PC-9 (cell line): ENCODE measurements around the gene TMEM80. TPM values are rescaled to one million over a fixed set of nuclear protein-coding genes. Genes with fewer than 3 reads are reported as not detected.

ENCODE experiments used
- BruUV-seq: library from RNA; stranded (reverse); fragments of 400-500 nt; replicated peaks from 2 replicates; lab custom pipeline; 2021; lab: Mats Ljungman, UMichigan
- CTCF ChIA-PET: fragments of 300-600 bp; sonication (Branson Sonifier 250); formaldehyde crosslinking; loops from one replicate; lab custom pipeline; 2022; ENCODE audit warnings: antibody characterized with exemption; lab: Charles Lee
- POLR2A ChIA-PET: fragments of 300-600 bp; sonication (Branson Sonifier 250); formaldehyde crosslinking; loops from one replicate; lab custom pipeline; 2022; ENCODE audit warnings: antibody characterized with exemption; ENCODE audit not compliant: unreplicated experiment; lab: Charles Lee
- DNase-seq, 2 experiments: peaks; one replicate each; pipeline versions ENCODE4 v3.0.0 to v3.0.0-alpha.2; 2015 to 2022; ENCODE audit warnings: mixed read lengths in 1 of 2
- H2AFZ ChIP-seq: fragments of 200-600 bp; sonication (generic); 2 replicates; pipeline ENCODE4 v1.8.1; 2017; ENCODE audit warnings: antibody characterized with exemption
- H3F3A ChIP-seq: fragments of 200-600 bp; sonication (generic); 2 replicates; pipeline ENCODE4 v1.8.1; 2017; ENCODE audit warnings: antibody characterized with exemption, mild to moderate bottlenecking, low read depth; ENCODE audit not compliant: insufficient read depth
- H3K27ac ChIP-seq: fragments of 200-600 bp; sonication (generic); 2 replicates; pipeline ENCODE4 v1.6.1; 2016; ENCODE audit warnings: mixed run types
- H3K27me3 ChIP-seq: fragments of 200-600 bp; sonication (generic); 2 replicates; pipeline ENCODE4 v1.6.1; 2016; ENCODE audit warnings: low read depth, mixed run types; ENCODE audit not compliant: insufficient read depth
- H3K36me3 ChIP-seq: fragments of 200-600 bp; sonication (generic); 2 replicates; pipeline ENCODE4 v1.6.1; 2016; ENCODE audit warnings: low read depth, mixed run types
- H3K4me1 ChIP-seq: fragments of 200-600 bp; sonication (generic); replicated peaks from 2 replicates; pipeline ENCODE4 v1.6.1; 2016; ENCODE audit warnings: mixed run types; ENCODE audit not compliant: insufficient read depth
- H3K4me2 ChIP-seq: fragments of 200-600 bp; sonication (generic); 2 replicates; pipeline ENCODE4 v1.6.1; 2017; ENCODE audit warnings: mixed run types
- H3K4me3 ChIP-seq: fragments of 200-600 bp; sonication (generic); 2 replicates; pipeline ENCODE4 v1.6.1; 2016; ENCODE audit warnings: mixed run types
- H3K79me2 ChIP-seq: fragments of 200-600 bp; sonication (generic); 2 replicates; pipeline ENCODE4 v1.6.1; 2017; ENCODE audit warnings: low read depth, mixed run types
- H3K9me2 ChIP-seq: fragments of 200-600 bp; sonication (generic); 2 replicates; pipeline ENCODE4 v1.8.1; 2017; ENCODE audit warnings: mild to moderate bottlenecking; ENCODE audit not compliant: insufficient read depth
- H3K9me3 ChIP-seq: fragments of 200-600 bp; sonication (generic); 2 replicates; pipeline ENCODE4 v1.8.1; 2016; ENCODE audit warnings: low read depth; ENCODE audit not compliant: insufficient read depth
- H4K20me1 ChIP-seq: fragments of 200-600 bp; sonication (generic); 2 replicates; pipeline ENCODE4 v1.8.1; 2017; ENCODE audit not compliant: insufficient read depth
- EZH2 ChIP-seq: fragments of 200-600 bp; sonication (generic); IDR thresholded peaks from 2 replicates; pipeline ENCODE4 v1.8.0; 2017; ENCODE audit warnings: antibody characterized with exemption, low read depth
- intact Hi-C: fragments of 100-400 bp; cut with micrococcal nuclease; formaldehyde crosslinking; loops from one replicate; pipeline ENCODE4 v1.10.0; 2022; ENCODE audit not compliant: unreplicated experiment
- total RNA-seq: library from RNA; stranded (reverse); gene quantifications from 2 replicates; pipeline ENCODE4 v1.2.3, GENCODE V29; 2021
- TF ChIP-seq, protein P1 (sequence below): fragments of 200-600 bp; sonication (generic); conservative IDR thresholded peaks from 2 replicates; pipeline ENCODE4 v1.6.1; 2017; ENCODE audit warnings: mixed run types, antibody characterized with exemption, mild to moderate bottlenecking, moderate library complexity

Gene TMEM80
- total RNA-seq, 1 experiment from 2014 or later, result 36.6 TPM

GRCh38 chr11:725624-726202 is 30.1 kb downstream of the TMEM80 start:
- Histone ChIP-seq H3K27me3 (no peaks in the 10 kb centered on the region), H3K27ac (peak overlapping the region; percentile 91), H3K36me3 (no peaks in the 10 kb centered on the region), H3F3A (peaks cover 16% of the 10 kb centered on the region), H3K4me2 (peak overlapping the region; percentile 90), H3K79me2 (0 out of 2 replicates have a peak, but pooled peaks cover 4% of the 10 kb centered on the region), H3K4me3 (no peak overlapping the region), H3K9me3 (no peaks in the 10 kb centered on the region), H2AFZ (no peak overlapping the region), H3K4me1 (peaks cover 31% of the 10 kb centered on the region), H4K20me1 (no peaks in the 10 kb centered on the region), H3K9me2 (no peaks in the 10 kb centered on the region)
- no peak for DNase-seq
- intact Hi-C loops, result loop anchor here (2.0 to 10.0 kb wide), 2 partner anchors 29 to 161 kb away; partner anchors contain the start of genes LMNTD2 and RASSF7
- CTCF ChIA-PET, result interaction anchor here (1.3 kb wide), 1 partner anchor 30 kb away, joined by 18 read pairs; the partner anchor contains the start of genes DEAF1 and TMEM80
- POLR2A ChIA-PET, result interaction anchor here (0.5 to 1.4 kb wide), 5 partner anchors 19 to 84 kb away, joined by 3 to 8 read pairs (median 5); partner anchors contain the start of genes DEAF1, RPLP2, TALDO1 and TMEM80
- TF ChIP-seq, protein P1, sequence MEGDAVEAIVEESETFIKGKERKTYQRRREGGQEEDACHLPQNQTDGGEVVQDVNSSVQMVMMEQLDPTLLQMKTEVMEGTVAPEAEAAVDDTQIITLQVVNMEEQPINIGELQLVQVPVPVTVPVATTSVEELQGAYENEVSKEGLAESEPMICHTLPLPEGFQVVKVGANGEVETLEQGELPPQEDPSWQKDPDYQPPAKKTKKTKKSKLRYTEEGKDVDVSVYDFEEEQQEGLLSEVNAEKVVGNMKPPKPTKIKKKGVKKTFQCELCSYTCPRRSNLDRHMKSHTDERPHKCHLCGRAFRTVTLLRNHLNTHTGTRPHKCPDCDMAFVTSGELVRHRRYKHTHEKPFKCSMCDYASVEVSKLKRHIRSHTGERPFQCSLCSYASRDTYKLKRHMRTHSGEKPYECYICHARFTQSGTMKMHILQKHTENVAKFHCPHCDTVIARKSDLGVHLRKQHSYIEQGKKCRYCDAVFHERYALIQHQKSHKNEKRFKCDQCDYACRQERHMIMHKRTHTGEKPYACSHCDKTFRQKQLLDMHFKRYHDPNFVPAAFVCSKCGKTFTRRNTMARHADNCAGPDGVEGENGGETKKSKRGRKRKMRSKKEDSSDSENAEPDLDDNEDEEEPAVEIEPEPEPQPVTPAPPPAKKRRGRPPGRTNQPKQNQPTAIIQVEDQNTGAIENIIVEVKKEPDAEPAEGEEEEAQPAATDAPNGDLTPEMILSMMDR, result no peak
- TF ChIP-seq EZH2, result no peak
- no TSS peak for BruUV-seq

DNA sequence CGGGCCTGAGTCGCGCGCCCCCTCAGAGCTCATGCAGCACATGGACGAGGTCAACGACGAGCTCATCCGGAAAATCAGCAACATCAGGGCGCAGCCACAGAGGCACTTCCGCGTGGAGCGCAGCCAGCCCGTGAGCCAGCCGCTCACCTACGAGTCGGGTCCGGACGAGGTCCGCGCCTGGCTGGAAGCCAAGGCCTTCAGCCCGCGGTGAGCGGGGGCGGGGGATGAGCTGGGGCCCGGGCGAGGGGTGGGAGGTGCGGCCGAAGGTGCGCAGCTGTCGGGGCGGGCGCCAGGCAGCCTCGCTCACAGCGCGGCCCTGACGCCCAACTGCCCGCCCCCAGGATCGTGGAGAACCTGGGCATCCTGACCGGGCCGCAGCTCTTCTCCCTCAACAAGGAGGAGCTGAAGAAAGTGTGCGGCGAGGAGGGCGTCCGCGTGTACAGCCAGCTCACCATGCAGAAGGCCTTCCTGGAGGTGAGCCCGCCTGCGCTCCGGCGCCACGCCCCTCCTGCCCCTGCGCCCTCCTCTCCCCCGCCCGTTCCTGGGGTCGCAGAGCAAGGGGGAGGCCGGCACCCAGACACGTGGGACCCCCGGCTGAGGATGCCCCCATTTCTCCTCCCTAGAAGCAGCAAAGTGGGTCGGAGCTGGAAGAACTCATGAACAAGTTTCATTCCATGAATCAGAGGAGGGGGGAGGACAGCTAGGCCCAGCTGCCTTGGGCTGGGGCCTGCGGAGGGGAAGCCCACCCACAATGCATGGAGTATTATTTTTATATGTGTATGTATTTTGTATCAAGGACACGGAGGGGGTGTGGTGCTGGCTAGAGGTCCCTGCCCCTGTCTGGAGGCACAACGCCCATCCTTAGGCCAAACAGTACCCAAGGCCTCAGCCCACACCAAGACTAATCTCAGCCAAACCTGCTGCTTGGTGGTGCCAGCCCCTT is 30.9 kb downstream of the TMEM80 start:
- intact Hi-C loops, result loop anchor here (2.0 to 10.0 kb wide), 2 partner anchors 30 to 162 kb away; partner anchors contain the start of genes LMNTD2 and RASSF7
- H3K9me2 ChIP-seq, result no peaks in the 10 kb centered on the region
- 0 out of 2 replicates have a peak, but pooled peaks cover 4% of the 10 kb centered on the region for H3K79me2 ChIP-seq
- no peak overlapping the region for H2AFZ ChIP-seq
- POLR2A ChIA-PET, result interaction anchor here (0.5 to 1.4 kb wide), 8 partner anchors 14 to 83 kb away, joined by 3 to 8 read pairs (median 4); partner anchors contain the start of genes DEAF1, RPLP2, TALDO1 and TMEM80
- CTCF ChIA-PET, result interaction anchor here (0.7 to 1.3 kb wide), 3 partner anchors 22 to 172 kb away, joined by 3 to 18 read pairs (median 7); partner anchors contain the start of genes DEAF1 and TMEM80
- H3K9me3 ChIP-seq, result no peaks in the 10 kb centered on the region
- TF ChIP-seq, protein P1, result no peak
- no peak for TF ChIP-seq EZH2
- DNase-seq, result peak; percentile 85 to 95
- H3K4me2 ChIP-seq, result peak overlapping the region; percentile 90
- H3F3A ChIP-seq, result peaks cover 16% of the 10 kb centered on the region
- H3K4me3 ChIP-seq, result peak overlapping the region; percentile 58; the same call in 1 of the 2 replicates
- no peaks in the 10 kb centered on the region for H4K20me1 ChIP-seq
- peak overlapping the region; percentile 91 for H3K27ac ChIP-seq
- peaks cover 31% of the 10 kb centered on the region for H3K4me1 ChIP-seq
- no peaks in the 10 kb centered on the region for H3K36me3 ChIP-seq
- H3K27me3 ChIP-seq, result no peaks in the 10 kb centered on the region
- TSS peak; percentile 47 for BruUV-seq

- TSS peak; percentile 96 for BruUV-seq
- Histone ChIP-seq H4K20me1 (no peaks in the 10 kb centered on the region), H2AFZ (no peak overlapping the region), H3K27me3 (no peaks in the 10 kb centered on the region), H3K9me2 (no peaks in the 10 kb centered on the region), H3K79me2 (0 out of 2 replicates have a peak, but pooled peaks cover 4% of the 10 kb centered on the region), H3K36me3 (no peaks in the 10 kb centered on the region), H3K4me1 (peaks cover 31% of the 10 kb centered on the region), H3K27ac (peak overlapping the region; percentile 91), H3K9me3 (no peaks in the 10 kb centered on the region), H3K4me3 (peak overlapping the region; percentile 58; the same call in 1 of the 2 replicates), H3F3A (peaks cover 16% of the 10 kb centered on the region), H3K4me2 (peak overlapping the region; percentile 90)
- POLR2A ChIA-PET, result no interaction called here
- CTCF ChIA-PET, result interaction anchor here (0.9 to 1.3 kb wide), 3 partner anchors 21 to 36 kb away, joined by 7 to 18 read pairs (median 7); partner anchors contain the start of genes DEAF1 and TMEM80
- DNase-seq, result no peak
- intact Hi-C loops, result loop anchor here (2.0 to 10.0 kb wide), 2 partner anchors 30 to 162 kb away; partner anchors contain the start of genes LMNTD2 and RASSF7
- no peak for TF ChIP-seq EZH2
Measured at GRCh38 chr11:727281-727701, 31.7 kb downstream of the TMEM80 start.
